Measurements from ENCODE around the gene TMEM176B.

The TMEM176B gene

DNA sequence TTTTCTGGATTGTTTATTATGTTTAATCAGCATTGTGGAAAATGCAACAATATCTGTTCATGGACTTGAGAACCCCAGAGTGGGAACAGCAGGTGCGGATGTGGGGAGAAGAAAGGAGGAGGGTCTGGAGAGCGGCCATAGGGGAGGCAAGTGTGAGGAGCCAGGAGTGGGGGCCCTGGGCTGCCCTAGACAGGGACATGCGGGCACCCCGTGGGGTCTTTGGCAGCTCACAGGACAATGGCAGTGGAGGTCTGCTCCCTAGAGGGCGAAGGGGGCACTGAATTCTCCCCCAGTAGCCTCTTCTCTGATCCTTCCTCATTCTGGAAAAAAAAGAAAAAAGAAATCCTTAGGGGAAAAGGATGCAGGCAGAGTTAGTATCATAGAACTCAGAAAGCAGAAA lies 8.9 kb downstream of the TMEM176B start:
- TF ChIP-seq, protein P1, sequence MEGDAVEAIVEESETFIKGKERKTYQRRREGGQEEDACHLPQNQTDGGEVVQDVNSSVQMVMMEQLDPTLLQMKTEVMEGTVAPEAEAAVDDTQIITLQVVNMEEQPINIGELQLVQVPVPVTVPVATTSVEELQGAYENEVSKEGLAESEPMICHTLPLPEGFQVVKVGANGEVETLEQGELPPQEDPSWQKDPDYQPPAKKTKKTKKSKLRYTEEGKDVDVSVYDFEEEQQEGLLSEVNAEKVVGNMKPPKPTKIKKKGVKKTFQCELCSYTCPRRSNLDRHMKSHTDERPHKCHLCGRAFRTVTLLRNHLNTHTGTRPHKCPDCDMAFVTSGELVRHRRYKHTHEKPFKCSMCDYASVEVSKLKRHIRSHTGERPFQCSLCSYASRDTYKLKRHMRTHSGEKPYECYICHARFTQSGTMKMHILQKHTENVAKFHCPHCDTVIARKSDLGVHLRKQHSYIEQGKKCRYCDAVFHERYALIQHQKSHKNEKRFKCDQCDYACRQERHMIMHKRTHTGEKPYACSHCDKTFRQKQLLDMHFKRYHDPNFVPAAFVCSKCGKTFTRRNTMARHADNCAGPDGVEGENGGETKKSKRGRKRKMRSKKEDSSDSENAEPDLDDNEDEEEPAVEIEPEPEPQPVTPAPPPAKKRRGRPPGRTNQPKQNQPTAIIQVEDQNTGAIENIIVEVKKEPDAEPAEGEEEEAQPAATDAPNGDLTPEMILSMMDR (conservative IDR thresholded peaks at IDR 0.05; ENCODE audit: low read depth, low read length): no peak
- H3K4me3 ChIP-seq (ENCODE audit: low read length): no peak overlapping the region
- no peak for DNase-seq (ENCODE audit: low read depth)

DNA sequence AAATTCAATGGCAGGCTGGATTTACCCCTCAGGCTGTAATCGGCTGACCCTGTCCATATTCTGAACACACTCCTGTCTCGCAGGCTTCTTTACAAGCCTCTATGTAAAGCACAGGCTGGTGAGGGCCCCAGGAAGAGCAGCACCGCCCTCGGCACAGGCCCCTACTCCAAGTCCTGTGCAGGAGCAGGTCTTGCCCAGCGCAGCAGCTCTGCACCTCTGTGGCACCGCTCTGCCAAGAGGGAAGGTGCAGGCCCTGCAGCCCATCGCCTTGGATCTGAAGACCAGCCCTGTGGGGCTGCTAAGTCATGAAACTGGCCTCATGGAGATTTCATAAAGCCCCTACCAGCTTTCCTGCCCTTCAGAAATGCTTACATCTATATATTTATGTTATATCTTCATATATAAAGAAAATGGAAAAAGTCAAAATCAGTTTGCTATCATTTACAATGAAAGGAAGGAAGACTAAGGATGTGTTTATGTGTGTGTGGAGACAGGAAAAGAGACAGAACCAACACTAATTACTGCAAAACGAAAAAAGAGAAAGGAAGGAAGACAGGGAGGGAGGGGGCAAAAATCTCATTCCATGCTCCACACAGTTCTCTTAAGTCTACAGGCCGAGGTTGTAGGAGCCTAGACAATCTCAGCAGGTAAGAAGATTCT lies 9.6 kb downstream of the TMEM176B start:
- TF ChIP-seq, protein P1 (conservative IDR thresholded peaks at IDR 0.05; ENCODE audit: low read depth, low read length): no peak
- H3K4me3 ChIP-seq (ENCODE audit: low read length): no peak overlapping the region
- no peak for DNase-seq (ENCODE audit: low read depth)

DNA sequence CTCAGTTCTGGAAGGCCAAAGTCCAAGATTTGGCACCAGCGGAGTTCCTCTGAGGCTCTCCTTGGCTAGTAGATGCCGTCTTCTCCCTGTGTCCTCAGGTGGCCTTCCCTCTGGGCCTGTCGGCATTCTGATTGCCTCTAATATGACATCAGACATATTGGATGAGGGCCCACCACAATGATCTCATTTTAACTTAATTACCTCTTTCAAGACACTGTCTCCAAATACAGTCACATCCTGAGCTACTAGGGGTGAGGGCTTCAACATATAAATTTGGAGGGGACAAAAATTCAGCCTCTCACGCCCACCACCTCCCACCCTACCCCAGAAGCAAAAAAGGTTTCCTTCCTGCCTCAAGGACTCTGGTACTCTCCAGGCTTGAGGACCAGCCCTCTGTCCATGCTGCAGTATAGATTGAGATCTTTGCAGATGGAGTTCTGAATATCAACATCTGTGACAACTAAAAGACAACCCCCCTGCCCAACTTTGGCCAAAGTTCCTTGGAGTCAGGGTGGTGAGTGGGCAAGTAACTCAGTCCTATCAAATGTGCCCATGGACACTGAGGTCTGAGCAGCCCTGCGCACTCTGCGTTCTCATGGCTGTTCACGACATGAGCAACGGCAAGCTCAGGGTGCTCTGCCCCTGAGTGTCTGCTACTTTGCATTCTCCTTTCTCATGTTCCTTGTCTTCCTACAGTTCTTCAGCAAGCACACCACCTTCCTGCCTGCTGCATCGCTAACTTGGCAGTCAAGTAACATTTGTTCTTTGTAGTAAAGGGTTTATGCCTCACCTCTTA lies 11.5 kb downstream of the TMEM176B start:
- H3K4me3 ChIP-seq (ENCODE audit: low read length): no peak overlapping the region
- no peak for DNase-seq (ENCODE audit: low read depth)
- TF ChIP-seq, protein P1 (conservative IDR thresholded peaks at IDR 0.05; ENCODE audit: low read depth, low read length): no peak

DNA sequence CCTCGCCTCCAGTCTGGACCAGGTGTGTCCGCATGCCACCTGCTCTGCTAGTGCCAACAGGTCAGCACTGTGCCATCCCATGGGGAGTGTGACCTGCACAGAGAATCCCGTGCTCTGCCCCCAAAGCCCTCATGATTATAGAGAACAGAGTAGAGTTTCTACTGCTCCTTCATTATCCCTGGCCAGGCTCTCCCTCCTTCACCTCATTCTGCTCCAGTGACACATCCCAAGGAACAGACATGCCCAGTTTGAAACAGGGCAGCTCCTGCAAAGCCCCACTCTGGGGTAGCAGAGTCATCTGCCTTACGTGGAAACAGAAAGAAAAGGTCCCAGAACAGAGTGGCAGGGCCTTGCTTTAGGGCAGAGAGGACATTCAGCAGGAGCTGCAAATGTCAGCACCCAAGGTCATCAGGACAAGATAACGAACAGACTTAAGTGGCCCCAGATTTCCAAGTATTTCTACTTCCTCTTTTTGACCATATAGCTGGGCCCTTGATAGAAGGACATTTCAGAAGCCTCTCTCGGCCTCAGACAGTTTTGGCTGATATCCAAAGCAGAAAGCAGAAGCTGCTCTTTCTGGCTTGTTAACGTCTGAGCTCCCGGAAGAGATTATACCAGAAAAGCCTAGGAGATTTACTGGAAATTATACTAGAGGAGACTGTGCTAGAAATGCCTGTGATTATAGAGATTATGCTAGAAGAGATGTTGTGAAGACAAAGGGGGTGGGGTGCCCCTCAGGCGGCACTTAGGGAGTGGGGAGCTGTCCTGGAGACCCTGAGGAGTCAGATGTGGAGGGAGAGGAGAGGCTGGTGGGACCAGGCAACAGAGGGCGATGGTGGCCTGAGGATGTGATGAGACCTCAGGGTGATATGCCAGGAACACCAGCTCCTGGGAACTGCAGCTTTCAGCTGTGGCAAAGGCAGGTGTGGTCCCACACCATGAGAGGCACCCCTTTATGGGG lies 12.6 kb downstream of the TMEM176B start:
- DNase-seq (ENCODE audit: low read depth): no peak
- H3K4me3 ChIP-seq (ENCODE audit: low read length): no peak overlapping the region
- TF ChIP-seq, protein P1 (conservative IDR thresholded peaks at IDR 0.05; ENCODE audit: low read depth, low read length): no peak

DNA sequence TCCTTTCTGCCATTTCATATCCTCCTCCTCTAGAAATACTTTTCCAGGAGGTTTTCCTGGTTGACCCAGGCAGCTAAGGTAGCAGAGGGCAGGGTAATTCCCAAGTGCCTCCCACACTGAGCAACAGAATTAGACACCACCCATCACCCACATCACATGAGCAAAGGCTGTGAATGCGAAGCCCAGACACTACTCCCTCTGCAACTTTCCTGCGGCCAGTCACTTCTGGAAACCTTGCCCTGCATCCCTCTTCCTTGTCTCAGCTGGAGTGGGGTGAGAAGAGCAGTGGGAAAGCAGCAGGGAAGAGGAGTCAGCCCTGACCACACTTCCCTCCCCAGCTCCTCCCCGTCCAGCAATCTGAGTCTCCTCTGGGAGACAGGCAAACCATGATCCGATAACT lies 15.2 kb downstream of the TMEM176B start:
- TF ChIP-seq, protein P1 (conservative IDR thresholded peaks at IDR 0.05; ENCODE audit: low read depth, low read length): no peak
- no peak overlapping the region for H3K4me3 ChIP-seq (ENCODE audit: low read length)
- DNase-seq (ENCODE audit: low read depth): no peak

DNA sequence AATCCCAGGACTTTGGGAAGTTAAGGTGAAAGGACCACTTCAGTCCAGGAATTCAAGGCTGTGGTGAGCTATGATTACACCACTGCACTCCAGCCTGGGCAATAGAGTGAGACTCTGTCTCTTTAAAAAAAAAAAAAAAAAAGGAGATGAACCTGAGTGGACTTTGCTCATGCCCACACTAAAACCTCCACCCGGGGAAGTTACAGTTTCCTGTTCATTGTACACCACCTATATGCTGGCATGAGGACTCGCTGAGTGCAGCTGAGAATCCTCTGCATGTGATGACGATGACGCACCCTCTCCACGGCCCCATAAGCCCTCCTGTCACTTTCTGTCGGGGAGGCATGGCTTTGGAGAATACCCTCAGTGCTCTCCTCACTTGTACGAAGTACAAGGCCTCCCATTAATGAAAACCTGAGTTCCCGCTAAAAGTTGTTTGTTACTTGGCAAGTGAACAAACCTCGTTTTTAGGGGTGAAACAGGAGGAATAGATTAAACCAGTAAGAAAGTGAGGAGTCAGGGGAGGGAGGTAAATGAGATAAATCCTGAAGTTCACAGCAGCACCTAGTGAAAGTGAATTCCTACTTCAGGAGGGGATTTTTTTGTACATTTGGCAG lies 15.9 kb downstream of the TMEM176B start:
- no peak overlapping the region for H3K4me3 ChIP-seq (ENCODE audit: low read length)
- DNase-seq (ENCODE audit: low read depth): peak; percentile 22
- TF ChIP-seq, protein P1 (conservative IDR thresholded peaks at IDR 0.05; ENCODE audit: low read depth, low read length): no peak
